Endometrial microvascular endothelial cells (primary cell): ENCODE data around the gene TPST1. TPM values are rescaled to one million over a fixed set of nuclear protein-coding genes. Genes with fewer than 3 reads are reported as not detected.
"Not testable (repeated sequence)": the region's sequence is repeated elsewhere in the genome, so short reads cannot be mapped to it uniquely, and the experiment has no call there.

Experiments
- in situ Hi-C: cut with HindIII; loops from 2 replicates; pipeline ENCODE4 v1.10.0; 2017; ENCODE audit warnings: low sequenced_read_pairs, low pct_unique_long_range_greater_than_20kb; ENCODE audit errors: inconsistent ontology term
- total RNA-seq: library from RNA; depleted of rRNA; stranded (reverse); fragments of >200 nt; gene quantifications from one replicate; pipeline ENCODE4 v1.2.3, GENCODE V29; 2015; ENCODE audit errors: inconsistent ontology term

The TPST1 gene
- total RNA-seq, 1 donor from 2014 or later = 32.1 TPM

- in situ Hi-C loops = no loop called here
Measured at GRCh38 chr7:66400400-66400799, 195.3 kb downstream of the TPST1 start.

- in situ Hi-C loops = not testable (repeated sequence)
Measured at GRCh38 chr7:66401126-66401525, 196.0 kb downstream of the TPST1 start.

- in situ Hi-C loops = not testable (repeated sequence)
Measured at GRCh38 chr7:66401932-66402331, 196.8 kb downstream of the TPST1 start.

- in situ Hi-C loops = no loop called here
Measured at GRCh38 chr7:66403564-66403963, 198.4 kb downstream of the TPST1 start.

GRCh38 chr7:66409493-66409892 is 204.4 kb downstream of the TPST1 start:
- in situ Hi-C loops = no loop called here

Other genes starting within 250 kb of the TPST1 start
- gene GUSB, start 223.1 kb upstream of the TPST1 start, total RNA-seq = 26.7 TPM
- gene ASL, start 129.5 kb upstream of the TPST1 start, total RNA-seq = 76.7 TPM
- gene CRCP, start 90.5 kb upstream of the TPST1 start, total RNA-seq = 27.9 TPM